ENCODE data around the gene ADCY3.

ADCY3 gene

GRCh38 chr2:24906466-24906865 lies 13.6 kb downstream of the ADCY3 start:
- no peak for DNase-seq

GRCh38 chr2:24903161-24904103 lies 16.6 kb downstream of the ADCY3 start:
- no peak for DNase-seq

GRCh38 chr2:24899361-24899910 lies 20.6 kb downstream of the ADCY3 start:
- DNase-seq = no peak

- no peak for DNase-seq
These were observed 21.6 kb downstream of the ADCY3 start for GRCh38 chr2:24898122-24899109.

GRCh38 chr2:24894750-24895149 lies 25.3 kb downstream of the ADCY3 start:
- DNase-seq = no peak

- DNase-seq = no peak
These were observed 26.1 kb downstream of the ADCY3 start for GRCh38 chr2:24893934-24894333.

- no peak for DNase-seq
These were observed 27.1 kb downstream of the ADCY3 start for GRCh38 chr2:24892928-24893327.

GRCh38 chr2:24891201-24891600 lies 28.8 kb downstream of the ADCY3 start:
- no peak for DNase-seq

- no peak for DNase-seq
These were observed 30.8 kb downstream of the ADCY3 start for GRCh38 chr2:24889221-24889620.

- DNase-seq = no peak
These were observed 31.9 kb downstream of the ADCY3 start for GRCh38 chr2:24888177-24888576.

- no peak for DNase-seq
These were observed 32.6 kb downstream of the ADCY3 start for GRCh38 chr2:24887307-24887874.

GRCh38 chr2:24886691-24887304 lies 33.2 kb downstream of the ADCY3 start:
- peak in 2 of 58 donors; percentile 18 to 26 for DNase-seq

GRCh38 chr2:24886126-24886501 lies 33.9 kb downstream of the ADCY3 start:
- no peak for DNase-seq

- peak in 1 of 58 donors; percentile 3 for DNase-seq
These were observed 34.6 kb downstream of the ADCY3 start for GRCh38 chr2:24885221-24886125.

GRCh38 chr2:24883946-24884345 lies 36.1 kb downstream of the ADCY3 start:
- DNase-seq = peak in 1 of 58 donors; percentile 4

- peak in 10 of 58 donors; percentile 23 to 55 (median 30) for DNase-seq
These were observed 38.4 kb downstream of the ADCY3 start for GRCh38 chr2:24881623-24882022.

- DNase-seq = peak in 20 of 58 donors; percentile 15 to 75 (median 35)
These were observed 38.9 kb downstream of the ADCY3 start for GRCh38 chr2:24881158-24881557.

- DNase-seq = no peak
These were observed 41.7 kb downstream of the ADCY3 start for GRCh38 chr2:24878341-24878740.

- no peak for DNase-seq
These were observed 42.4 kb downstream of the ADCY3 start for GRCh38 chr2:24877646-24878045.

GRCh38 chr2:24877067-24877466 lies 43.0 kb downstream of the ADCY3 start:
- no peak for DNase-seq
